Nephron (organoid): ENCODE results near the gene OR2AT4.

Experiments used
- H3K27ac Mint-ChIP-seq, 3 experiments: 2 replicates each; pipeline ENCODE4 v1.8.0; 2020; ENCODE audit warnings: mixed read lengths in 3 of 3, mild to moderate bottlenecking in 2 of 3, moderate library complexity in 1 of 3
- H3K27me3 Mint-ChIP-seq: 2 replicates; pipeline ENCODE4 v1.8.0; 2021; ENCODE audit warnings: low read depth, mild to moderate bottlenecking, moderate library complexity, mixed read lengths
- H3K36me3 Mint-ChIP-seq: 2 replicates; pipeline ENCODE4 v1.8.0; 2020; ENCODE audit warnings: low read depth, mixed read lengths
- H3K4me1 Mint-ChIP-seq: 2 replicates; pipeline ENCODE4 v1.8.0; 2020; ENCODE audit warnings: mixed read lengths
- H3K4me3 Mint-ChIP-seq, 3 experiments: 2 replicates each; pipeline ENCODE4 v1.8.0; 2020; ENCODE audit warnings: mild to moderate bottlenecking in 3 of 3, mixed read lengths in 3 of 3, moderate library complexity in 2 of 3
- H3K9me3 Mint-ChIP-seq: 2 replicates; pipeline ENCODE4 v1.8.0; 2020; ENCODE audit warnings: mixed read lengths
- CTCF ChIP-seq, 3 experiments: fragments of 200-600 bp; sonication (generic); IDR thresholded peaks; one replicate each; pipeline ENCODE4 v1.5.0; 2021; ENCODE audit warnings: antibody characterized with exemption in 3 of 3; ENCODE audit not compliant: unreplicated experiment in 3 of 3

The OR2AT4 gene

GRCh38 chr11:75133976-75134375, 37.3 kb upstream of the OR2AT4 start:
- no peak overlapping the region for H3K27ac Mint-ChIP-seq
- H3K9me3 Mint-ChIP-seq = peaks cover 2% of the 10 kb centered on the region
- H3K36me3 Mint-ChIP-seq = no peaks in the 10 kb centered on the region
- no peak for TF ChIP-seq CTCF (IDR thresholded peaks at IDR 0.05; ENCODE audit: unreplicated experiment in 3 of 3)
- peaks cover 34% of the 10 kb centered on the region for H3K27me3 Mint-ChIP-seq
- H3K4me3 Mint-ChIP-seq = no peak overlapping the region
- no peaks in the 10 kb centered on the region for H3K4me1 Mint-ChIP-seq

- no peak for TF ChIP-seq CTCF (IDR thresholded peaks at IDR 0.05; ENCODE audit: unreplicated experiment in 3 of 3)
- Mint-ChIP-seq H3K27ac (no peak overlapping the region), H3K4me3 (no peak overlapping the region)
Measured at GRCh38 chr11:75132080-75132479, 35.4 kb upstream of the OR2AT4 start.

GRCh38 chr11:75126564-75126963, 29.9 kb upstream of the OR2AT4 start:
- Mint-ChIP-seq H3K4me1 (no peaks in the 10 kb centered on the region), H3K9me3 (peaks cover 8% of the 10 kb centered on the region), H3K27ac (no peak overlapping the region), H3K36me3 (no peaks in the 10 kb centered on the region), H3K27me3 (peaks cover 5% of the 10 kb centered on the region), H3K4me3 (no peak overlapping the region)
- TF ChIP-seq CTCF (IDR thresholded peaks at IDR 0.05; ENCODE audit: unreplicated experiment in 3 of 3) = no peak

More at GRCh38 chr11:75132080-75132479, 35.4 kb upstream of the OR2AT4 start:
- Mint-ChIP-seq H3K4me1 (no peaks in the 10 kb centered on the region), H3K36me3 (no peaks in the 10 kb centered on the region), H3K27me3 (peaks cover 20% of the 10 kb centered on the region), H3K9me3 (peaks cover 6% of the 10 kb centered on the region)

- TF ChIP-seq CTCF (IDR thresholded peaks at IDR 0.05; ENCODE audit: unreplicated experiment in 3 of 3) = no peak
- H3K27ac Mint-ChIP-seq = no peak overlapping the region
- H3K4me1 Mint-ChIP-seq = no peaks in the 10 kb centered on the region
- peaks cover 27% of the 10 kb centered on the region for H3K9me3 Mint-ChIP-seq
- H3K27me3 Mint-ChIP-seq = peaks cover 5% of the 10 kb centered on the region
- no peaks in the 10 kb centered on the region for H3K36me3 Mint-ChIP-seq
- H3K4me3 Mint-ChIP-seq = no peak overlapping the region
Measured at GRCh38 chr11:75118577-75118976, 21.9 kb upstream of the OR2AT4 start.

- Mint-ChIP-seq H3K27me3 (no peaks in the 10 kb centered on the region), H3K36me3 (no peaks in the 10 kb centered on the region), H3K4me3 (no peak overlapping the region), H3K27ac (no peak overlapping the region), H3K9me3 (peaks cover 45% of the 10 kb centered on the region), H3K4me1 (no peaks in the 10 kb centered on the region)
- TF ChIP-seq CTCF (IDR thresholded peaks at IDR 0.05; ENCODE audit: unreplicated experiment in 3 of 3) = no peak
Measured at GRCh38 chr11:75114465-75114864, 17.8 kb upstream of the OR2AT4 start.

GRCh38 chr11:75113030-75113429, 16.4 kb upstream of the OR2AT4 start:
- Mint-ChIP-seq H3K4me3 (no peak overlapping the region), H3K4me1 (no peaks in the 10 kb centered on the region)
- no peak for TF ChIP-seq CTCF (IDR thresholded peaks at IDR 0.05; ENCODE audit: unreplicated experiment in 3 of 3)

More at GRCh38 chr11:75113030-75113429, 16.4 kb upstream of the OR2AT4 start:
- H3K9me3 Mint-ChIP-seq = peaks cover 38% of the 10 kb centered on the region
- no peaks in the 10 kb centered on the region for H3K27me3 Mint-ChIP-seq
- H3K36me3 Mint-ChIP-seq = no peaks in the 10 kb centered on the region
- no peak overlapping the region for H3K27ac Mint-ChIP-seq
